HepG2 (cell line): ENCODE results near the gene PRICKLE3. TPM values are rescaled to one million over a fixed set of nuclear protein-coding genes. Genes with fewer than 3 reads are reported as not detected.
A peak's percentile ranks its signal among the peaks of the same experiment; 100 is the strongest.

Experiments used
- ATF7 ChIP-seq, 2 experiments: fragments of 450-650 bp in 1 of 2; sonication (generic) in 1 of 2; formaldehyde crosslinking in 1 of 2; IDR thresholded peaks; 2 replicates each; pipeline versions ENCODE4 v1.4.0 to v1.6.1; 2016 to 2020; ENCODE audit warnings: antibody characterized with exemption in 1 of 2, mild to moderate bottlenecking in 1 of 2, missing genetic modification reagents in 1 of 2
- GLI4 ChIP-seq: sonication (generic); formaldehyde crosslinking; IDR thresholded peaks from 2 replicates; pipeline ENCODE4 v1.5.1; 2020; ENCODE audit warnings: missing genetic modification reagents, mild to moderate bottlenecking, moderate library complexity, borderline replicate concordance
- KLF6 ChIP-seq: IDR thresholded peaks from 2 replicates; pipeline ENCODE4 v1.8.0; 2016; ENCODE audit warnings: missing biosample characterization, missing genetic modification reagents
- MTA1 ChIP-seq: sonication (generic); formaldehyde crosslinking; IDR thresholded peaks from 2 replicates; pipeline ENCODE4 v1.4.0; 2020; ENCODE audit warnings: missing genetic modification reagents, mild to moderate bottlenecking, borderline replicate concordance
- SMAD3 ChIP-seq: sonication (generic); formaldehyde crosslinking; IDR thresholded peaks from 2 replicates; pipeline ENCODE4 v1.4.0; 2020; ENCODE audit warnings: missing genetic modification reagents
- SMAD9 ChIP-seq: sonication (generic); formaldehyde crosslinking; IDR thresholded peaks from 2 replicates; pipeline ENCODE4 v1.5.1; 2020; ENCODE audit warnings: mild to moderate bottlenecking, missing genetic modification reagents
- SOX13 ChIP-seq, 3 experiments: fragments of 450-650 bp in 1 of 3; sonication (generic) in 1 of 3; formaldehyde crosslinking in 1 of 3; IDR thresholded peaks in 2 of 3; conservative IDR thresholded peaks in 1 of 3; 2 replicates each; pipeline versions ENCODE4 v1.5.0 to v1.6.1; 2016 to 2020; ENCODE audit warnings: antibody characterized with exemption in 1 of 3, mild to moderate bottlenecking in 1 of 3, missing compliant biosample characterization in 1 of 3, missing genetic modification reagents in 1 of 3, moderate library complexity in 1 of 3
- SUZ12 ChIP-seq: fragments of 150-350 bp; IDR thresholded peaks from 2 replicates; pipeline ENCODE4 v1.6.1; 2014; ENCODE audit warnings: low read depth, low read length
- ZNF207 ChIP-seq: fragments of 450-650 bp; IDR thresholded peaks from 2 replicates; pipeline ENCODE4 v1.6.1; 2016; ENCODE audit warnings: antibody characterized with exemption, borderline replicate concordance
- ZNF615 ChIP-seq: sonication (generic); formaldehyde crosslinking; IDR thresholded peaks from 2 replicates; pipeline ENCODE4 v1.5.0; 2020; ENCODE audit warnings: mild to moderate bottlenecking, missing genetic modification reagents, borderline replicate concordance
- ZNF746 ChIP-seq: sonication (generic); formaldehyde crosslinking; IDR thresholded peaks from 2 replicates; pipeline ENCODE4 v1.8.0; 2022; ENCODE audit warnings: mild to moderate bottlenecking, missing genetic modification reagents
- ZNF883 ChIP-seq: sonication (generic); formaldehyde crosslinking; IDR thresholded peaks from 2 replicates; pipeline ENCODE4 v1.5.1; 2020; ENCODE audit warnings: mild to moderate bottlenecking, missing genetic modification reagents; ENCODE audit errors: not compliant biosample characterization
- polyA plus RNA-seq, 8 experiments: library from polyadenylated mRNA; depleted of rRNA in 3 of 8; stranded (reverse) in 7 of 8; unstranded in 1 of 8; fragments of >200 nt; fragmentation: Illumina TruSeq in 4 of 8; extraction: Trizol in 4 of 8; gene quantifications; 2 replicates each; pipeline versions ENCODE4 v1.2.1 to v1.2.3, GENCODE V29; 2011 to 2016; ENCODE audit warnings: low read depth in 4 of 8, missing spikeins in 1 of 8, mixed read lengths in 1 of 8; ENCODE audit not compliant: insufficient read depth in 1 of 8
- total RNA-seq, 5 experiments: library from RNA; depleted of rRNA; stranded (reverse); fragments of >200 nt; fragmentation: Illumina TruSeq; extraction: Trizol; gene quantifications; 2 replicates each; pipeline ENCODE4 v1.2.3, GENCODE V29; 2016; ENCODE audit warnings: low read depth in 1 of 5
- TF ChIP-seq, protein P1 (sequence below): IDR thresholded peaks from 2 replicates; pipeline ENCODE4 v1.6.1; 2018; ENCODE audit warnings: missing genetic modification reagents
- TF ChIP-seq, protein P2 (sequence below): sonication (generic); formaldehyde crosslinking; IDR thresholded peaks from 2 replicates; pipeline ENCODE4 v1.4.0; 2020; ENCODE audit warnings: missing genetic modification reagents
- TF ChIP-seq, protein P3 (sequence below): IDR thresholded peaks from 2 replicates; pipeline ENCODE4 v1.6.1; 2018; ENCODE audit warnings: missing genetic modification reagents, mild to moderate bottlenecking, missing compliant biosample characterization
- TF ChIP-seq, protein P4 (sequence below): sonication (generic); formaldehyde crosslinking; conservative IDR thresholded peaks from 2 replicates; pipeline ENCODE4 v1.4.0; 2020; ENCODE audit warnings: missing genetic modification reagents
- TF ChIP-seq, protein P5 (sequence below): sonication (generic); formaldehyde crosslinking; IDR thresholded peaks from 2 replicates; pipeline ENCODE4 v1.8.0; 2022; ENCODE audit warnings: mild to moderate bottlenecking, missing genetic modification reagents; ENCODE audit not compliant: insufficient replicate concordance
- TF ChIP-seq, protein P6 (sequence below): sonication (generic); formaldehyde crosslinking; IDR thresholded peaks from 2 replicates; pipeline ENCODE4 v1.4.0; 2020; ENCODE audit warnings: missing genetic modification reagents
- TF ChIP-seq, protein P7 (sequence below): sonication (generic); formaldehyde crosslinking; IDR thresholded peaks from 2 replicates; pipeline ENCODE4 v1.4.0; 2020; ENCODE audit warnings: missing genetic modification reagents

PRICKLE3 gene
- total and polyA plus RNA-seq, 2 of the 13 experiments (the other 11 are each of a cell fraction or from before 2014, with no cell fraction given), result 2.6 TPM

DNA sequence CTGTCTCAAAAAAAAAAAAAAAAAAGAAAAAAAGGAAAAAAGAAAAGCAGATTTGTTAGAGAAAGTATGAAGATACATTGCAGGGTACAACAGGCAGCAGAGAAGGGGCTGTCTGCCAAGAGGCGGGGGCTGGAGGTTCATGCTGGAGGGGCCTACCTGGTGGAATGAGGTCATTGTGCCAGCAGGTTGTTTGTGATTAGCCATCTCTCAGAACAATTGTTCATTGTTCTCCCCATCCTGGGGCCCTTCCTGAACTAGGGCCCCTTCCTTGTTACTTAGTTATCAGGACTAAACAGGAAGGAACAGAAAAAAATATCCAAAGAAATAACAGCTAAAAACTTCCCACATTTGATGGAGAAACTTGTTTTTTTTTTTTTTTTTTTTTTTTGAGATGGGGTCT is 48.7 kb downstream of the PRICKLE3 start (continued):
- TF ChIP-seq, protein P1, sequence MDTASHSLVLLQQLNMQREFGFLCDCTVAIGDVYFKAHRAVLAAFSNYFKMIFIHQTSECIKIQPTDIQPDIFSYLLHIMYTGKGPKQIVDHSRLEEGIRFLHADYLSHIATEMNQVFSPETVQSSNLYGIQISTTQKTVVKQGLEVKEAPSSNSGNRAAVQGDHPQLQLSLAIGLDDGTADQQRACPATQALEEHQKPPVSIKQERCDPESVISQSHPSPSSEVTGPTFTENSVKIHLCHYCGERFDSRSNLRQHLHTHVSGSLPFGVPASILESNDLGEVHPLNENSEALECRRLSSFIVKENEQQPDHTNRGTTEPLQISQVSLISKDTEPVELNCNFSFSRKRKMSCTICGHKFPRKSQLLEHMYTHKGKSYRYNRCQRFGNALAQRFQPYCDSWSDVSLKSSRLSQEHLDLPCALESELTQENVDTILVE, result no peak
- TF ChIP-seq ZNF207 (no peak), MTA1 (CRISPR knock-in tag) (no peak), KLF6 (CRISPR knock-in tag) (no peak), SMAD9 (CRISPR knock-in tag) (no peak), ZNF746 (CRISPR knock-in tag) (no peak), ATF7 (IDR thresholded peaks at IDR 0.05) (0 out of 2 replicates have a peak, but pooled peaks have one; percentile 12), ATF7 (CRISPR knock-in tag; IDR thresholded peaks at IDR 0.05) (no peak), SOX13 (IDR thresholded peaks at IDR 0.05) (peak; percentile 79; the same call in 1 of the 2 replicates), SOX13 (CRISPR knock-in tag; conservative IDR thresholded peaks at IDR 0.05 in 1 of 2, IDR thresholded peaks at IDR 0.05 in 1 of 2) (peak in 1 of 2 experiments; percentile 95; a peak in 2 of 4 replicates), SMAD3 (no peak), GLI4 (CRISPR knock-in tag) (no peak), SUZ12 (no peak), ZNF883 (CRISPR knock-in tag) (no peak), ZNF615 (CRISPR knock-in tag) (no peak)
- TF ChIP-seq, protein P2, sequence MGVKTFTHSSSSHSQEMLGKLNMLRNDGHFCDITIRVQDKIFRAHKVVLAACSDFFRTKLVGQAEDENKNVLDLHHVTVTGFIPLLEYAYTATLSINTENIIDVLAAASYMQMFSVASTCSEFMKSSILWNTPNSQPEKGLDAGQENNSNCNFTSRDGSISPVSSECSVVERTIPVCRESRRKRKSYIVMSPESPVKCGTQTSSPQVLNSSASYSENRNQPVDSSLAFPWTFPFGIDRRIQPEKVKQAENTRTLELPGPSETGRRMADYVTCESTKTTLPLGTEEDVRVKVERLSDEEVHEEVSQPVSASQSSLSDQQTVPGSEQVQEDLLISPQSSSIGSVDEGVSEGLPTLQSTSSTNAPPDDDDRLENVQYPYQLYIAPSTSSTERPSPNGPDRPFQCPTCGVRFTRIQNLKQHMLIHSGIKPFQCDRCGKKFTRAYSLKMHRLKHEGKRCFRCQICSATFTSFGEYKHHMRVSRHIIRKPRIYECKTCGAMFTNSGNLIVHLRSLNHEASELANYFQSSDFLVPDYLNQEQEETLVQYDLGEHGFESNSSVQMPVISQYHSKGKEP (CRISPR knock-in tag), result no peak
- TF ChIP-seq, protein P3, sequence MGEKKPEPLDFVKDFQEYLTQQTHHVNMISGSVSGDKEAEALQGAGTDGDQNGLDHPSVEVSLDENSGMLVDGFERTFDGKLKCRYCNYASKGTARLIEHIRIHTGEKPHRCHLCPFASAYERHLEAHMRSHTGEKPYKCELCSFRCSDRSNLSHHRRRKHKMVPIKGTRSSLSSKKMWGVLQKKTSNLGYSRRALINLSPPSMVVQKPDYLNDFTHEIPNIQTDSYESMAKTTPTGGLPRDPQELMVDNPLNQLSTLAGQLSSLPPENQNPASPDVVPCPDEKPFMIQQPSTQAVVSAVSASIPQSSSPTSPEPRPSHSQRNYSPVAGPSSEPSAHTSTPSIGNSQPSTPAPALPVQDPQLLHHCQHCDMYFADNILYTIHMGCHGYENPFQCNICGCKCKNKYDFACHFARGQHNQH (CRISPR knock-in tag), result no peak
- TF ChIP-seq, protein P4, sequence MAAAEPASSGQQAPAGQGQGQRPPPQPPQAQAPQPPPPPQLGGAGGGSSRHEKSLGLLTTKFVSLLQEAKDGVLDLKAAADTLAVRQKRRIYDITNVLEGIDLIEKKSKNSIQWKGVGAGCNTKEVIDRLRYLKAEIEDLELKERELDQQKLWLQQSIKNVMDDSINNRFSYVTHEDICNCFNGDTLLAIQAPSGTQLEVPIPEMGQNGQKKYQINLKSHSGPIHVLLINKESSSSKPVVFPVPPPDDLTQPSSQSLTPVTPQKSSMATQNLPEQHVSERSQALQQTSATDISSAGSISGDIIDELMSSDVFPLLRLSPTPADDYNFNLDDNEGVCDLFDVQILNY (CRISPR knock-in tag), result no peak
- TF ChIP-seq, protein P5, sequence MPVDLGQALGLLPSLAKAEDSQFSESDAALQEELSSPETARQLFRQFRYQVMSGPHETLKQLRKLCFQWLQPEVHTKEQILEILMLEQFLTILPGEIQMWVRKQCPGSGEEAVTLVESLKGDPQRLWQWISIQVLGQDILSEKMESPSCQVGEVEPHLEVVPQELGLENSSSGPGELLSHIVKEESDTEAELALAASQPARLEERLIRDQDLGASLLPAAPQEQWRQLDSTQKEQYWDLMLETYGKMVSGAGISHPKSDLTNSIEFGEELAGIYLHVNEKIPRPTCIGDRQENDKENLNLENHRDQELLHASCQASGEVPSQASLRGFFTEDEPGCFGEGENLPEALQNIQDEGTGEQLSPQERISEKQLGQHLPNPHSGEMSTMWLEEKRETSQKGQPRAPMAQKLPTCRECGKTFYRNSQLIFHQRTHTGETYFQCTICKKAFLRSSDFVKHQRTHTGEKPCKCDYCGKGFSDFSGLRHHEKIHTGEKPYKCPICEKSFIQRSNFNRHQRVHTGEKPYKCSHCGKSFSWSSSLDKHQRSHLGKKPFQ, result no peak
- TF ChIP-seq, protein P6, sequence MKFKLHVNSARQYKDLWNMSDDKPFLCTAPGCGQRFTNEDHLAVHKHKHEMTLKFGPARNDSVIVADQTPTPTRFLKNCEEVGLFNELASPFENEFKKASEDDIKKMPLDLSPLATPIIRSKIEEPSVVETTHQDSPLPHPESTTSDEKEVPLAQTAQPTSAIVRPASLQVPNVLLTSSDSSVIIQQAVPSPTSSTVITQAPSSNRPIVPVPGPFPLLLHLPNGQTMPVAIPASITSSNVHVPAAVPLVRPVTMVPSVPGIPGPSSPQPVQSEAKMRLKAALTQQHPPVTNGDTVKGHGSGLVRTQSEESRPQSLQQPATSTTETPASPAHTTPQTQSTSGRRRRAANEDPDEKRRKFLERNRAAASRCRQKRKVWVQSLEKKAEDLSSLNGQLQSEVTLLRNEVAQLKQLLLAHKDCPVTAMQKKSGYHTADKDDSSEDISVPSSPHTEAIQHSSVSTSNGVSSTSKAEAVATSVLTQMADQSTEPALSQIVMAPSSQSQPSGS (CRISPR knock-in tag), result 0 out of 2 replicates have a peak, but pooled peaks have one; percentile 17
- TF ChIP-seq, protein P7, sequence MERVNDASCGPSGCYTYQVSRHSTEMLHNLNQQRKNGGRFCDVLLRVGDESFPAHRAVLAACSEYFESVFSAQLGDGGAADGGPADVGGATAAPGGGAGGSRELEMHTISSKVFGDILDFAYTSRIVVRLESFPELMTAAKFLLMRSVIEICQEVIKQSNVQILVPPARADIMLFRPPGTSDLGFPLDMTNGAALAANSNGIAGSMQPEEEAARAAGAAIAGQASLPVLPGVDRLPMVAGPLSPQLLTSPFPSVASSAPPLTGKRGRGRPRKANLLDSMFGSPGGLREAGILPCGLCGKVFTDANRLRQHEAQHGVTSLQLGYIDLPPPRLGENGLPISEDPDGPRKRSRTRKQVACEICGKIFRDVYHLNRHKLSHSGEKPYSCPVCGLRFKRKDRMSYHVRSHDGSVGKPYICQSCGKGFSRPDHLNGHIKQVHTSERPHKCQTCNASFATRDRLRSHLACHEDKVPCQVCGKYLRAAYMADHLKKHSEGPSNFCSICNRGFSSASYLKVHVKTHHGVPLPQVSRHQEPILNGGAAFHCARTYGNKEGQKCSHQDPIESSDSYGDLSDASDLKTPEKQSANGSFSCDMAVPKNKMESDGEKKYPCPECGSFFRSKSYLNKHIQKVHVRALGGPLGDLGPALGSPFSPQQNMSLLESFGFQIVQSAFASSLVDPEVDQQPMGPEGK (CRISPR knock-in tag), result peak; percentile 83
